ENCODE measurements around the gene DXO.
"Not testable (repeated sequence)": the region's sequence is repeated elsewhere in the genome, so short reads cannot be mapped to it uniquely, and the experiment has no call there.

GRCh38 chr6:31932137-31932536 is 39.8 kb downstream of the DXO start:
- TF ChIP-seq POLR2A, CTCF (IDR thresholded peaks at IDR 0.05): not testable (repeated sequence)

Data from heart left ventricle (tissue), 13 donors.